HEK293 (cell line): ENCODE measurements around the gene MNX1.

ENCODE experiments used
- KLF1 ChIP-seq: fragments of 450-650 bp; formaldehyde crosslinking; IDR thresholded peaks from 2 replicates; pipeline ENCODE4 v1.5.1; 2016; ENCODE audit warnings: missing biosample characterization, missing genetic modification characterization
- ZNF274 ChIP-seq, 2 experiments: fragments of 200-500 bp in 1 of 2; fragments of 450-650 bp in 1 of 2; sonication (Bioruptor generic) in 1 of 2; formaldehyde crosslinking in 1 of 2; IDR thresholded peaks; 2 replicates each; pipeline versions ENCODE4 v1.5.1 to v1.6.1; 2014 to 2016; ENCODE audit warnings: borderline replicate concordance in 1 of 2, inconsistent platforms in 1 of 2, low read length in 1 of 2, missing biosample characterization in 1 of 2, missing genetic modification characterization in 1 of 2
- TF ChIP-seq, protein P1 (sequence below): fragments of 450-650 bp; formaldehyde crosslinking; IDR thresholded peaks from 2 replicates; pipeline ENCODE4 v1.5.1; 2016; ENCODE audit warnings: missing biosample characterization, missing genetic modification characterization
- TF ChIP-seq, protein P2 (sequence below): fragments of 450-650 bp; formaldehyde crosslinking; IDR thresholded peaks from 2 replicates; pipeline ENCODE4 v1.5.1; 2016; ENCODE audit warnings: missing biosample characterization, missing genetic modification characterization
- TF ChIP-seq, protein P3 (sequence below): fragments of 450-650 bp; formaldehyde crosslinking; IDR thresholded peaks from 2 replicates; pipeline ENCODE4 v1.5.1; 2016; ENCODE audit warnings: missing biosample characterization, missing genetic modification characterization

DNA sequence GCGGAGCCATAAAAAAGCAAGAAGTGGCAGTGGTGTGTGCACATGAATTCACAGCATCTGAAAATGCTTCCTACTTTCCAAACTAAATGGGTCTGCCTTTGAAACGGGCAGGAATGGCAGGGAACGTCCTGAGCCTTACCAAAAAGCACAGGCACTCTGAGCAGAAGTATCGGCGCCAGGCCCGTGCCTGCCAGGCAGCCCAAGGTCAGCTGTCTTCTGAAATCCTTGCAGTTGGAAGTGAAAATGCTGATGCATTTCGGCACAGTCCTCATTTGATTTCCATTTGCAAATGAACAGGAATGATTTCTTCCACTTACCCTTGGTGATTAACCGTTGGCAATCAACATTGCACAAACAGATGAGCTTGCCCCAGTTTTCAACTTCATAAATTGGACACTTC lies 47.6 kb upstream of the MNX1 start:
- TF ChIP-seq, protein P1, sequence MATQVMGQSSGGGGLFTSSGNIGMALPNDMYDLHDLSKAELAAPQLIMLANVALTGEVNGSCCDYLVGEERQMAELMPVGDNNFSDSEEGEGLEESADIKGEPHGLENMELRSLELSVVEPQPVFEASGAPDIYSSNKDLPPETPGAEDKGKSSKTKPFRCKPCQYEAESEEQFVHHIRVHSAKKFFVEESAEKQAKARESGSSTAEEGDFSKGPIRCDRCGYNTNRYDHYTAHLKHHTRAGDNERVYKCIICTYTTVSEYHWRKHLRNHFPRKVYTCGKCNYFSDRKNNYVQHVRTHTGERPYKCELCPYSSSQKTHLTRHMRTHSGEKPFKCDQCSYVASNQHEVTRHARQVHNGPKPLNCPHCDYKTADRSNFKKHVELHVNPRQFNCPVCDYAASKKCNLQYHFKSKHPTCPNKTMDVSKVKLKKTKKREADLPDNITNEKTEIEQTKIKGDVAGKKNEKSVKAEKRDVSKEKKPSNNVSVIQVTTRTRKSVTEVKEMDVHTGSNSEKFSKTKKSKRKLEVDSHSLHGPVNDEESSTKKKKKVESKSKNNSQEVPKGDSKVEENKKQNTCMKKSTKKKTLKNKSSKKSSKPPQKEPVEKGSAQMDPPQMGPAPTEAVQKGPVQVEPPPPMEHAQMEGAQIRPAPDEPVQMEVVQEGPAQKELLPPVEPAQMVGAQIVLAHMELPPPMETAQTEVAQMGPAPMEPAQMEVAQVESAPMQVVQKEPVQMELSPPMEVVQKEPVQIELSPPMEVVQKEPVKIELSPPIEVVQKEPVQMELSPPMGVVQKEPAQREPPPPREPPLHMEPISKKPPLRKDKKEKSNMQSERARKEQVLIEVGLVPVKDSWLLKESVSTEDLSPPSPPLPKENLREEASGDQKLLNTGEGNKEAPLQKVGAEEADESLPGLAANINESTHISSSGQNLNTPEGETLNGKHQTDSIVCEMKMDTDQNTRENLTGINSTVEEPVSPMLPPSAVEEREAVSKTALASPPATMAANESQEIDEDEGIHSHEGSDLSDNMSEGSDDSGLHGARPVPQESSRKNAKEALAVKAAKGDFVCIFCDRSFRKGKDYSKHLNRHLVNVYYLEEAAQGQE (tag by site-specific recombination): no peak
- no peak for TF ChIP-seq ZNF274 (IDR thresholded peaks at IDR 0.05; ENCODE audit: low read length)
- TF ChIP-seq ZNF274 (tag by site-specific recombination; IDR thresholded peaks at IDR 0.05; ENCODE audit: borderline replicate concordance): no peak
- TF ChIP-seq, protein P2, sequence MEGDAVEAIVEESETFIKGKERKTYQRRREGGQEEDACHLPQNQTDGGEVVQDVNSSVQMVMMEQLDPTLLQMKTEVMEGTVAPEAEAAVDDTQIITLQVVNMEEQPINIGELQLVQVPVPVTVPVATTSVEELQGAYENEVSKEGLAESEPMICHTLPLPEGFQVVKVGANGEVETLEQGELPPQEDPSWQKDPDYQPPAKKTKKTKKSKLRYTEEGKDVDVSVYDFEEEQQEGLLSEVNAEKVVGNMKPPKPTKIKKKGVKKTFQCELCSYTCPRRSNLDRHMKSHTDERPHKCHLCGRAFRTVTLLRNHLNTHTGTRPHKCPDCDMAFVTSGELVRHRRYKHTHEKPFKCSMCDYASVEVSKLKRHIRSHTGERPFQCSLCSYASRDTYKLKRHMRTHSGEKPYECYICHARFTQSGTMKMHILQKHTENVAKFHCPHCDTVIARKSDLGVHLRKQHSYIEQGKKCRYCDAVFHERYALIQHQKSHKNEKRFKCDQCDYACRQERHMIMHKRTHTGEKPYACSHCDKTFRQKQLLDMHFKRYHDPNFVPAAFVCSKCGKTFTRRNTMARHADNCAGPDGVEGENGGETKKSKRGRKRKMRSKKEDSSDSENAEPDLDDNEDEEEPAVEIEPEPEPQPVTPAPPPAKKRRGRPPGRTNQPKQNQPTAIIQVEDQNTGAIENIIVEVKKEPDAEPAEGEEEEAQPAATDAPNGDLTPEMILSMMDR: no peak
- TF ChIP-seq, protein P3, sequence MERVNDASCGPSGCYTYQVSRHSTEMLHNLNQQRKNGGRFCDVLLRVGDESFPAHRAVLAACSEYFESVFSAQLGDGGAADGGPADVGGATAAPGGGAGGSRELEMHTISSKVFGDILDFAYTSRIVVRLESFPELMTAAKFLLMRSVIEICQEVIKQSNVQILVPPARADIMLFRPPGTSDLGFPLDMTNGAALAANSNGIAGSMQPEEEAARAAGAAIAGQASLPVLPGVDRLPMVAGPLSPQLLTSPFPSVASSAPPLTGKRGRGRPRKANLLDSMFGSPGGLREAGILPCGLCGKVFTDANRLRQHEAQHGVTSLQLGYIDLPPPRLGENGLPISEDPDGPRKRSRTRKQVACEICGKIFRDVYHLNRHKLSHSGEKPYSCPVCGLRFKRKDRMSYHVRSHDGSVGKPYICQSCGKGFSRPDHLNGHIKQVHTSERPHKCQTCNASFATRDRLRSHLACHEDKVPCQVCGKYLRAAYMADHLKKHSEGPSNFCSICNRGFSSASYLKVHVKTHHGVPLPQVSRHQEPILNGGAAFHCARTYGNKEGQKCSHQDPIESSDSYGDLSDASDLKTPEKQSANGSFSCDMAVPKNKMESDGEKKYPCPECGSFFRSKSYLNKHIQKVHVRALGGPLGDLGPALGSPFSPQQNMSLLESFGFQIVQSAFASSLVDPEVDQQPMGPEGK (tag by site-specific recombination): no peak
- TF ChIP-seq KLF1: no peak
